Skeletal muscle tissue (tissue), 4 donors: ENCODE data around the gene ANO1. TPM values are rescaled to one million over a fixed set of nuclear protein-coding genes. Genes with fewer than 3 reads are reported as not detected.

Experiments
- H3K27ac ChIP-seq: one replicate; pipeline ENCODE4 v1.7.0; 2013; ENCODE audit warnings: mild to moderate bottlenecking, low read depth, low read length, inconsistent platforms
- H3K27me3 ChIP-seq, 3 donors: one replicate each; pipeline ENCODE4 v1.7.0; 2013; ENCODE audit warnings: low read length in 3 of 3; ENCODE audit not compliant: control insufficient read depth in 3 of 3, insufficient read depth in 3 of 3
- H3K36me3 ChIP-seq, 3 donors: one replicate each; pipeline ENCODE4 v1.7.0; 2013; ENCODE audit warnings: low read length in 3 of 3; ENCODE audit not compliant: control insufficient read depth in 3 of 3, insufficient read depth in 3 of 3
- H3K4me1 ChIP-seq, 3 donors: one replicate each; pipeline ENCODE4 v1.7.0; 2013; ENCODE audit warnings: low read length in 3 of 3, mild to moderate bottlenecking in 3 of 3; ENCODE audit not compliant: control insufficient read depth in 3 of 3, insufficient read depth in 3 of 3
- H3K4me3 ChIP-seq, 3 donors: one replicate each; pipeline ENCODE4 v1.7.0; 2013; ENCODE audit warnings: low read length in 3 of 3
- H3K9ac ChIP-seq, 3 donors: one replicate each; pipeline ENCODE4 v1.7.0; 2013; ENCODE audit warnings: low read length in 3 of 3, mild to moderate bottlenecking in 3 of 3, moderate library complexity in 2 of 3, low read depth in 1 of 3
- H3K9me3 ChIP-seq, 3 donors: one replicate each; pipeline ENCODE4 v1.7.0; 2013; ENCODE audit warnings: low read length in 3 of 3; ENCODE audit not compliant: control insufficient read depth in 3 of 3
- total RNA-seq: library from RNA; depleted of rRNA; stranded (reverse); fragments of >200 nt; gene quantifications from one replicate; pipeline ENCODE4 v1.2.3, GENCODE V29; 2014
- donor health status: Osteomylitis.

Gene ANO1
- total RNA-seq, 1 donor from 2014 or later = 1.6 TPM

- Histone ChIP-seq H3K4me1 (no peaks in the 10 kb centered on the region), H3K4me3 (no peak overlapping the region), H3K27ac (no peak overlapping the region), H3K27me3 (peaks cover 0 to 17% (median 0%) of the 10 kb centered on the region in 3 donors), H3K36me3 (peaks cover 0 to 5% (median 3%) of the 10 kb centered on the region in 3 donors), H3K9ac (no peak overlapping the region), H3K9me3 (no peaks in the 10 kb centered on the region)
Measured at GRCh38 chr11:70180906-70181305, 102.8 kb downstream of the ANO1 start.

DNA sequence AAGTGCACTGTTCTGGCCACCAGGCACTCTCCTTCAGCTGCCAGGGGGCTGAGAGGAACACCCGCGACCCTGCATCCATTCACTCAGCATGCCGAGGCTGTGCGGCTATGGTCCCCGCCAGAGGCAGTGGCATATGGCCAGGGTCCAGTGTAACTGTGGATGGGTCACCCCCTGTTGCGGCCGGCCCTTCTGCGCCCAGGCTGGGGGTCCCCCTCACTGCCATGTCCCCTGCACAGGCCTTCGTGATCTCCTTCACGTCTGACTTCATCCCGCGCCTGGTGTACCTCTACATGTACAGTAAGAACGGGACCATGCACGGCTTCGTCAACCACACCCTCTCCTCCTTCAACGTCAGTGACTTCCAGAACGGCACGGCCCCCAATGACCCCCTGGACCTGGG is 104.1 kb downstream of the ANO1 start:
- Histone ChIP-seq H3K9ac (no peak overlapping the region), H3K36me3 (peaks cover 0 to 5% (median 3%) of the 10 kb centered on the region in 3 donors), H3K4me3 (no peak overlapping the region), H3K4me1 (no peaks in the 10 kb centered on the region), H3K27ac (no peak overlapping the region), H3K27me3 (peaks cover 0 to 24% (median 0%) of the 10 kb centered on the region in 3 donors), H3K9me3 (no peaks in the 10 kb centered on the region)

DNA sequence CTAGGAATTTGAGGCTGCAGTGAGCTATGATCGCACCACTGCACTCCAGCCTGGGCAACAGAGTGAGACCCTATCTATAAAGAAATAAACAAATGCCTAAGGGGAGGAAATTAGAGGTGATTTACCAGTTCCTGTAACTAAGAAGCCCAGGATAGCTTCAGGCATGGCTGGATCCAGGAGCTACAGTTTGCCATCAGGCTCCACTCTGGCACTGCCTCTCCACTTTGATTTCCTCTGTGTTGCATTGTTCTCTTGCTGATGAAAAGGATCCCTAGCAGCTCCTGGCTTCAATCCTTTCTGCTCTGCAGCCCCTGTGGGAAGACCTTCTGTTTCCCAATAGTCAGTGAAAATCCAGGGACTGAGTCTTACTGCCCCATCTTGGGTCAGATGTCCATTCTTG is 104.9 kb downstream of the ANO1 start:
- Histone ChIP-seq H3K36me3 (peaks cover 0 to 5% (median 3%) of the 10 kb centered on the region in 3 donors), H3K4me1 (no peaks in the 10 kb centered on the region), H3K9ac (no peak overlapping the region), H3K27ac (no peak overlapping the region), H3K9me3 (no peaks in the 10 kb centered on the region), H3K27me3 (peaks cover 0 to 25% (median 0%) of the 10 kb centered on the region in 3 donors), H3K4me3 (no peak overlapping the region)

GRCh38 chr11:70183483-70184176 is 105.5 kb downstream of the ANO1 start:
- Histone ChIP-seq H3K4me3 (no peak overlapping the region), H3K27me3 (peaks cover 0 to 23% (median 0%) of the 10 kb centered on the region in 3 donors), H3K36me3 (peaks cover 0 to 5% (median 3%) of the 10 kb centered on the region in 3 donors), H3K9me3 (no peaks in the 10 kb centered on the region), H3K27ac (no peak overlapping the region), H3K4me1 (no peaks in the 10 kb centered on the region), H3K9ac (no peak overlapping the region)

- Histone ChIP-seq H3K9me3 (no peaks in the 10 kb centered on the region), H3K9ac (no peak overlapping the region), H3K27ac (no peak overlapping the region), H3K4me3 (no peak overlapping the region), H3K36me3 (peaks cover 0 to 5% (median 3%) of the 10 kb centered on the region in 3 donors), H3K27me3 (peaks cover 0 to 23% (median 0%) of the 10 kb centered on the region in 3 donors), H3K4me1 (no peaks in the 10 kb centered on the region)
Measured at GRCh38 chr11:70184396-70184795, 106.3 kb downstream of the ANO1 start.

GRCh38 chr11:70185348-70186055 is 107.4 kb downstream of the ANO1 start:
- Histone ChIP-seq H3K9me3 (no peaks in the 10 kb centered on the region), H3K9ac (no peak overlapping the region), H3K36me3 (peaks cover 0 to 9% (median 3%) of the 10 kb centered on the region in 3 donors), H3K4me1 (peaks cover 0 to 2% (median 0%) of the 10 kb centered on the region in 3 donors), H3K4me3 (no peak overlapping the region), H3K27me3 (peaks cover 0 to 23% (median 0%) of the 10 kb centered on the region in 3 donors), H3K27ac (no peak overlapping the region)

DNA sequence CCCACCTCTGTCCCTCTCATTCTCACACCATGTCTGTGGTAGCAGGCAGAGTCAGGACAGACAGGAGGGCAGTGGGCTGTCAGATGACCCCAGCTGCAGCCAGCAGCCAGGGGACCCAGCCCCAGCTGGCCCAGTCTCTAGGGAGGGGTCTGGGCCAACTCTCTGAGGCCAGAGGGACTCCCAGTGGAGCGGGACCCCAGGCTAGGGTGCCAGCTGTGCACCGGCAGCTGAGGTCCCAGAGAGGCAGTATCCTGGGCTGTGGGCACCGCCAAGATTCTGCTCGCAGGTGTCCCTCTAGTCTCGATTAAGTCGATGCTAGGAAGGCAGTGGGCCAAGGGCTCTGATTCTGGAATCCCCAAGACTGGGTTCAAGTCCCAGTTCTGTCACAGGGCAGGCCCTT is 108.3 kb downstream of the ANO1 start:
- H3K4me1 ChIP-seq = peaks cover 0 to 4% (median 2%) of the 10 kb centered on the region in 3 donors
- H3K4me3 ChIP-seq = no peak overlapping the region
- H3K9me3 ChIP-seq = no peaks in the 10 kb centered on the region
- no peak overlapping the region for H3K27ac ChIP-seq
- H3K9ac ChIP-seq = no peak overlapping the region
- H3K27me3 ChIP-seq = peaks cover 0 to 27% (median 0%) of the 10 kb centered on the region in 3 donors
- peaks cover 0 to 9% (median 3%) of the 10 kb centered on the region in 3 donors for H3K36me3 ChIP-seq

DNA sequence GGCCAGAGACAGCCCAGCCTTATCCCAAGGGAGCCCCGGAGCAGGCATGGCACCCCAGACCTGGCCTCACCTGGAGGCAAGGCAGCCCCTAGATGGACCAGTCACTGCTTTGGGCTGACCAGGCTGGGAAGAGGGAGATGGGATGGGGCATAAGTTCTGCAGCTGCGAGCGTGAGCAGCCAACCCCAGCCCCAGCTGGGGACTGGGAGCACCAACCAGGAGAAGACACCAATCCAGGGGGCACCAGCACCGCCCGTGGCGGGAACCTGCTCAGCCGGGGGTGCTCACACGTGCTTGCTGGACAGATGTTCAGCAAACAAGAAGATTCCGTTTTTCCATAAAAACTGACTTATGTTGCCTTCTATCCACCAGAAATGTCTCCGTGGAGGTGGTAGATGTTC is 108.8 kb downstream of the ANO1 start:
- Histone ChIP-seq H3K27me3 (peaks cover 0 to 24% (median 0%) of the 10 kb centered on the region in 3 donors), H3K27ac (no peak overlapping the region), H3K4me1 (peaks cover 0 to 6% (median 2%) of the 10 kb centered on the region in 3 donors), H3K9me3 (no peaks in the 10 kb centered on the region), H3K36me3 (peaks cover 0 to 8% (median 1%) of the 10 kb centered on the region in 3 donors), H3K9ac (no peak overlapping the region), H3K4me3 (no peak overlapping the region)

DNA sequence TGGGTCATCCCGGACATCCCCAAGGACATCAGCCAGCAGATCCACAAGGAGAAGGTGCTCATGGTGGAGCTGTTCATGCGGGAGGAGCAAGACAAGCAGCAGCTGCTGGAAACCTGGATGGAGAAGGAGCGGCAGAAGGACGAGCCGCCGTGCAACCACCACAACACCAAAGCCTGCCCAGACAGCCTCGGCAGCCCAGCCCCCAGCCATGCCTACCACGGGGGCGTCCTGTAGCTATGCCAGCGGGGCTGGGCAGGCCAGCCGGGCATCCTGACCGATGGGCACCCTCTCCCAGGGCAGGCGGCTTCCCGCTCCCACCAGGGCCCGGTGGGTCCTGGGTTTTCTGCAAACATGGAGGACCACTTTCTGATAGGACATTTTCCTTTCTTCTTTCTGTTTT is 109.7 kb downstream of the ANO1 start:
- Histone ChIP-seq H3K4me1 (peaks cover 0 to 7% (median 5%) of the 10 kb centered on the region in 3 donors), H3K9ac (no peak overlapping the region), H3K27me3 (peaks cover 0 to 21% (median 0%) of the 10 kb centered on the region in 3 donors), H3K4me3 (no peak overlapping the region), H3K9me3 (no peaks in the 10 kb centered on the region), H3K36me3 (peaks cover 0 to 4% (median 0%) of the 10 kb centered on the region in 3 donors), H3K27ac (no peak overlapping the region)

DNA sequence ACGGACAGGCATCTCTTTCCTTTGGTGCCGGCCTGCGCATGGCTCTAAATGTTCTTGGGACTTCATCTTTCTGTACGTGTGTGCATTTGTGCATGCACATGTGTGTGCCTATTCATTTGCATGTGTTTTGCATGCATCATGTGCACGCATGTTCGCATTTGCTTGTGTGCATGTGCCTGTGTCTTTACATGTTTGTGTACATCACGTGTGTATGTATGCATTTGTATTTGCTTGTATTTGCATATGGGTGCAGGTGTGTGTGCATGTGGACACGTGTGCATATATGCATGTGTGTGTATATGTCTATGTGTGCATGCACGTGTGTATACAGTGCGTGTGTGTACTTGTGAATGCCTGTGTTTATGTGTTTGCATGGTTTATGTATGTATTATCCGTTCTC is 111.5 kb downstream of the ANO1 start:
- Histone ChIP-seq H3K27me3 (peaks cover 0 to 20% (median 0%) of the 10 kb centered on the region in 3 donors), H3K4me3 (no peak overlapping the region), H3K9me3 (no peaks in the 10 kb centered on the region), H3K27ac (no peak overlapping the region), H3K9ac (no peak overlapping the region), H3K4me1 (peaks cover 0 to 9% (median 7%) of the 10 kb centered on the region in 3 donors), H3K36me3 (peaks cover 0 to 4% (median 0%) of the 10 kb centered on the region in 3 donors)
